CD4-positive, alpha-beta T cell treated with Interleukin-15 for 4 hours (primary cell): ENCODE data around the gene RTN3.
A peak's percentile ranks its signal among the peaks of the same experiment; 100 is the strongest.
"Not testable (repeated sequence)": the region's sequence is repeated elsewhere in the genome, so short reads cannot be mapped to it uniquely, and the experiment has no call there.

Experiments
- DNase-seq: peaks from one replicate; pipeline ENCODE4 v3.0.0-alpha.2; 2020; ENCODE audit warnings: low spot score

Gene RTN3

GRCh38 chr11:63683133-63683991 lies 2.1 kb downstream of the RTN3 start:
- no peak for DNase-seq

GRCh38 chr11:63685158-63685721 lies 3.9 kb downstream of the RTN3 start:
- DNase-seq, result not testable (repeated sequence)

- no peak for DNase-seq
These were observed 5.6 kb downstream of the RTN3 start for GRCh38 chr11:63686926-63687325.

GRCh38 chr11:63687845-63688244 lies 6.5 kb downstream of the RTN3 start:
- no peak for DNase-seq

- DNase-seq, result no peak
These were observed 13.3 kb downstream of the RTN3 start for GRCh38 chr11:63694596-63694995.

GRCh38 chr11:63698976-63699733 lies 17.9 kb downstream of the RTN3 start:
- DNase-seq, result no peak

- no peak for DNase-seq
These were observed 18.6 kb downstream of the RTN3 start for GRCh38 chr11:63699896-63700295.

GRCh38 chr11:63705526-63705925 lies 24.2 kb downstream of the RTN3 start:
- no peak for DNase-seq

GRCh38 chr11:63708764-63709163 lies 27.5 kb downstream of the RTN3 start:
- DNase-seq, result no peak

GRCh38 chr11:63709336-63709884 lies 28.1 kb downstream of the RTN3 start:
- no peak for DNase-seq

GRCh38 chr11:63710476-63711217 lies 29.3 kb downstream of the RTN3 start:
- DNase-seq, result no peak

GRCh38 chr11:63711838-63712237 lies 30.5 kb downstream of the RTN3 start:
- DNase-seq, result no peak

- DNase-seq, result no peak
These were observed 32.5 kb downstream of the RTN3 start for GRCh38 chr11:63713766-63714165.

GRCh38 chr11:63716046-63716445 lies 34.7 kb downstream of the RTN3 start:
- DNase-seq, result no peak

GRCh38 chr11:63719001-63719400 lies 37.7 kb downstream of the RTN3 start:
- no peak for DNase-seq

- DNase-seq, result no peak
These were observed 38.7 kb downstream of the RTN3 start for GRCh38 chr11:63719987-63720386.

GRCh38 chr11:63720611-63721010 lies 39.3 kb downstream of the RTN3 start:
- DNase-seq, result no peak

- no peak for DNase-seq
These were observed 48.0 kb downstream of the RTN3 start for GRCh38 chr11:63729326-63729725.

- DNase-seq, result no peak
These were observed 55.6 kb downstream of the RTN3 start for GRCh38 chr11:63736864-63737263.

GRCh38 chr11:63737718-63738117 lies 56.4 kb downstream of the RTN3 start:
- no peak for DNase-seq

- DNase-seq, result peak; percentile 63
These were observed 57.5 kb downstream of the RTN3 start for GRCh38 chr11:63738720-63739360.
